Measurements from ENCODE around the gene TNS1. TPM values are rescaled to one million over a fixed set of nuclear protein-coding genes. Genes with fewer than 3 reads are reported as not detected.

The TNS1 gene
- total and polyA plus RNA-seq, 9 of the 15 experiments (the other 6 are each of a cell fraction or from before 2014, with no cell fraction given): 0.13 to 2.7 (median 0.77) TPM

GRCh38 chr2:217952409-217952808 lies 50.4 kb downstream of the TNS1 start:
- intact Hi-C loops (cut with micrococcal nuclease): no loop called here
- no peak for FAIRE-seq
- TF ChIP-seq OTX1 (CRISPR knock-in tag; IDR thresholded peaks at IDR 0.05): no peak
- TF ChIP-seq ZNF696 (CRISPR knock-in tag; conservative IDR thresholded peaks at IDR 0.05): no peak
- TF ChIP-seq ZNF707 (CRISPR knock-in tag; conservative IDR thresholded peaks at IDR 0.05): no peak
- no peak for TF ChIP-seq ZNF507 (tag; conservative IDR thresholded peaks at IDR 0.05)
- no peak for TF ChIP-seq ZNF592 (IDR thresholded peaks at IDR 0.05)
- no peak for TF ChIP-seq TAF7 (tag; IDR thresholded peaks at IDR 0.05)
- no peak for TF ChIP-seq RFX1 (IDR thresholded peaks at IDR 0.05)
- TF ChIP-seq ZNF785 (CRISPR knock-in tag; IDR thresholded peaks at IDR 0.05): no peak
- no peak for TF ChIP-seq ESRRB (CRISPR knock-in tag; IDR thresholded peaks at IDR 0.05; ENCODE audit: borderline replicate concordance)
- no peak for TF ChIP-seq KDM2B (CRISPR knock-in tag; IDR thresholded peaks at IDR 0.05)
- TF ChIP-seq ZNF197 (CRISPR knock-in tag; IDR thresholded peaks at IDR 0.05; ENCODE audit: low read depth): no peak
- TF ChIP-seq CEBPG (CRISPR knock-in tag; IDR thresholded peaks at IDR 0.05): no peak
- TF ChIP-seq CEBPG (tag; conservative IDR thresholded peaks at IDR 0.05 in 1 of 2, IDR thresholded peaks at IDR 0.05 in 1 of 2): no peak
- no peak for TF ChIP-seq ZNF224 (CRISPR knock-in tag; IDR thresholded peaks at IDR 0.05)
- no peak for TF ChIP-seq AFF1 (IDR thresholded peaks at IDR 0.05; ENCODE audit: low read depth in 1 of 2, partially characterized antibody in 2 of 2)

More at GRCh38 chr2:217952409-217952808, 50.4 kb downstream of the TNS1 start:
- ATAC-seq: no peak
- Histone ChIP-seq H3K27ac (ENCODE audit: extremely low read depth, low read depth, low read length) (no peak overlapping the region), H4K20me1 (replicated peaks; ENCODE audit: control insufficient read depth, insufficient read depth, low read length) (no peaks in the 10 kb centered on the region), H3K4me3 (no peak overlapping the region), H3K36me3 (ENCODE audit: control insufficient read depth, insufficient read depth, low read length) (no peaks in the 10 kb centered on the region), H3K9me3 (replicated peaks; ENCODE audit: control insufficient read depth, insufficient read depth, low read depth, low read length) (no peaks in the 10 kb centered on the region), H3K27me3 (ENCODE audit: control insufficient read depth in 2 of 2, insufficient read depth in 2 of 2, low read length in 2 of 2) (peaks cover 0 to 57% of the 10 kb centered on the region in 2 experiments; a peak in 4 of 5 replicates), H3K9ac (ENCODE audit: insufficient read depth in 1 of 2, low read depth in 2 of 2, low read length in 2 of 2) (no peak overlapping the region), H3K79me2 (ENCODE audit: control insufficient read depth, insufficient read depth, low read length) (no peaks in the 10 kb centered on the region), H3K4me2 (ENCODE audit: insufficient read depth, low read length) (no peak overlapping the region), H2AFZ (ENCODE audit: low read depth, low read length) (no peak overlapping the region), H3K9me1 (ENCODE audit: control insufficient read depth, insufficient read depth, low read length) (no peaks in the 10 kb centered on the region), H3K4me1 (replicated peaks in 1 of 2; ENCODE audit: control insufficient read depth in 2 of 2, insufficient read depth in 2 of 2, low read length in 2 of 2) (no peaks in the 10 kb centered on the region)
- POLR2A ChIA-PET: no interaction called here
- WGBS (ENCODE audit: insufficient coverage, low coverage, missing lambda C conversion rate): 0% methylated on average over 5 of the region's 7 CpGs
- BruUV-seq (replicated peaks): no TSS peak
- in situ Hi-C loops (cut with MboI): no loop called here
- no peak for DNase-seq (ENCODE audit: extremely low read depth in 1 of 4, low spot score in 3 of 4)
- CTCF ChIA-PET (ENCODE audit: low intra/inter-chr PET ratio): no interaction called here

All from K562 (cell line).